Right lobe of liver (tissue), 6 donors: ENCODE measurements around the gene PKN3. TPM values are rescaled to one million over a fixed set of nuclear protein-coding genes. Genes with fewer than 3 reads are reported as not detected.
"Not testable (repeated sequence)": the region's sequence is repeated elsewhere in the genome, so short reads cannot be mapped to it uniquely, and the experiment has no call there.

Experiments used
- ATAC-seq, 4 donors: fragments of 200-7000 bp; cut with Tn5 transposase; one replicate each; pipeline ENCODE4 v1.9.1; 2020; ENCODE audit warnings: mild to moderate bottlenecking in 4 of 4, moderate library complexity in 4 of 4
- DNase-seq, 3 donors: peaks; one replicate each; pipeline ENCODE4 v3.0.0-alpha.2; 2020
- H3K27ac ChIP-seq, 3 donors: fragments of 200-600 bp; one replicate each; pipeline ENCODE4 v1.8.0; 2022
- H3K27me3 ChIP-seq, 2 donors: fragments of 200-600 bp; one replicate each; pipeline ENCODE4 v1.8.0; 2022
- H3K36me3 ChIP-seq, 4 donors: fragments of 200-600 bp; sonication (generic) in 1 of 4; one replicate each; pipeline versions ENCODE4 v1.5.1 to v1.8.0; 2017 to 2022; ENCODE audit warnings: control low read depth in 1 of 4
- H3K4me1 ChIP-seq, 4 donors: fragments of 200-600 bp; sonication (generic) in 1 of 4; one replicate each; pipeline versions ENCODE4 v1.5.1 to v1.8.0; 2017 to 2022; ENCODE audit warnings: control low read depth in 1 of 4
- H3K4me3 ChIP-seq, 3 donors: fragments of 200-600 bp; one replicate each; pipeline ENCODE4 v1.8.0; 2022
- H3K9me3 ChIP-seq, 4 donors: fragments of 200-600 bp; sonication (generic) in 1 of 4; one replicate each; pipeline versions ENCODE4 v1.5.1 to v1.8.0; 2017 to 2022; ENCODE audit warnings: control low read depth in 1 of 4
- POLR2A ChIP-seq: fragments of 450-650 bp; IDR thresholded peaks from one replicate; pipeline ENCODE4 v1.6.1; 2017; ENCODE audit warnings: antibody characterized with exemption, mild to moderate bottlenecking
- WGBS: methylation state at CpG from one replicate; pipeline ENCODE4 v1.1.6; 2018; ENCODE audit warnings: low coverage, low lambda C conversion rate; ENCODE audit not compliant: insufficient coverage; ENCODE audit errors: missing lambda C conversion rate; 5-methylcytosine and 5-hydroxymethylcytosine counted together
- intact Hi-C, 2 donors: fragments of 100-400 bp; cut with DNase I; formaldehyde crosslinking; loops; one replicate each; pipeline versions ENCODE4 v1.11.2 to v1.14.1; 2022
- total RNA-seq, 6 experiments: library from RNA; depleted of rRNA in 2 of 6; stranded (reverse); fragments of >200 nt in 2 of 6; fragmentation: NEBNext Ultra II Directional in 3 of 6; extraction: Animal tissue kit (Norgen Biotek cat#: 25700) in 3 of 6; gene quantifications; one replicate each; pipeline versions ENCODE4 v1.1.0 to v1.2.4, GENCODE V29; 2016 to 2023
- TF ChIP-seq, protein P1 (sequence below), 4 donors: fragments of 200-600 bp in 3 of 4; fragments of 450-650 bp in 1 of 4; IDR thresholded peaks; one replicate each; pipeline versions ENCODE4 v1.5.1 to v1.8.0; 2016 to 2022; ENCODE audit warnings: antibody characterized with exemption in 4 of 4, mild to moderate bottlenecking in 2 of 4
- donor health status: DM: no; HTN: yes; CAD: no.
- donor health status: DM: no; HTN: no; CAD: no.
- donor health status: DM: no; HTN: no; CAD: no.
- donor health status: DM: no; HTN: yes; CAD: no.
- donor health status: DM: no; HTN: yes; CAD: no.

PKN3 gene
- total RNA-seq, 6 experiments from 2014 or later, result 0.81 to 4.9 (median 2.4) TPM

DNA sequence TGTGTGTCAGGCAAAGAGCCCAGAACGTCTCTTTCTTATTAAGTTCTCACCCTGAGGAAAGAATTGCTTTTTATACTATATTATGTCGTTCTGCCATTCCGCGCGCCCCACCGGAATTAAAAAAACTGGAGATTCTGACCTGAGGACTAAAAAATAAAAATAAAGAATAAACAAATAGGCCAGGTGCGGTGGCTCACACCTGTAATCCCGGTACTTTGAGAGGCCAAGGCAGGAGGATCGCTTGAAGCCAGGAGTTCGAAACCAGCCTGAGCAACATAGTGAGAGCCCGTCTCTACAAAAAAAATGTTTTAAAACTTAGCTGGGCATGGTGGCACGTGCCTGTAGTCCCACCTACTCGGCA is 45.0 kb upstream of the PKN3 start:
- no peak for DNase-seq
- H3K36me3 ChIP-seq, result no peaks in the 10 kb centered on the region
- TF ChIP-seq POLR2A, result no peak
- TF ChIP-seq, protein P1, sequence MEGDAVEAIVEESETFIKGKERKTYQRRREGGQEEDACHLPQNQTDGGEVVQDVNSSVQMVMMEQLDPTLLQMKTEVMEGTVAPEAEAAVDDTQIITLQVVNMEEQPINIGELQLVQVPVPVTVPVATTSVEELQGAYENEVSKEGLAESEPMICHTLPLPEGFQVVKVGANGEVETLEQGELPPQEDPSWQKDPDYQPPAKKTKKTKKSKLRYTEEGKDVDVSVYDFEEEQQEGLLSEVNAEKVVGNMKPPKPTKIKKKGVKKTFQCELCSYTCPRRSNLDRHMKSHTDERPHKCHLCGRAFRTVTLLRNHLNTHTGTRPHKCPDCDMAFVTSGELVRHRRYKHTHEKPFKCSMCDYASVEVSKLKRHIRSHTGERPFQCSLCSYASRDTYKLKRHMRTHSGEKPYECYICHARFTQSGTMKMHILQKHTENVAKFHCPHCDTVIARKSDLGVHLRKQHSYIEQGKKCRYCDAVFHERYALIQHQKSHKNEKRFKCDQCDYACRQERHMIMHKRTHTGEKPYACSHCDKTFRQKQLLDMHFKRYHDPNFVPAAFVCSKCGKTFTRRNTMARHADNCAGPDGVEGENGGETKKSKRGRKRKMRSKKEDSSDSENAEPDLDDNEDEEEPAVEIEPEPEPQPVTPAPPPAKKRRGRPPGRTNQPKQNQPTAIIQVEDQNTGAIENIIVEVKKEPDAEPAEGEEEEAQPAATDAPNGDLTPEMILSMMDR (IDR thresholded peaks at IDR 0.05), result no peak
- WGBS, result 92% methylated on average over 12 of the region's 13 CpGs
- intact Hi-C loops, result no loop called here
- no peaks in the 10 kb centered on the region for H3K9me3 ChIP-seq
- H3K4me3 ChIP-seq, result peak overlapping the region in 2 of 3 donors; percentile 70 to 78
- H3K27ac ChIP-seq, result peak overlapping the region; percentile 98 to 99 (median 99)
- no peaks in the 10 kb centered on the region for H3K27me3 ChIP-seq
- ATAC-seq, result no peak
- peaks cover 0 to 8% (median 0%) of the 10 kb centered on the region in 4 donors for H3K4me1 ChIP-seq

DNA sequence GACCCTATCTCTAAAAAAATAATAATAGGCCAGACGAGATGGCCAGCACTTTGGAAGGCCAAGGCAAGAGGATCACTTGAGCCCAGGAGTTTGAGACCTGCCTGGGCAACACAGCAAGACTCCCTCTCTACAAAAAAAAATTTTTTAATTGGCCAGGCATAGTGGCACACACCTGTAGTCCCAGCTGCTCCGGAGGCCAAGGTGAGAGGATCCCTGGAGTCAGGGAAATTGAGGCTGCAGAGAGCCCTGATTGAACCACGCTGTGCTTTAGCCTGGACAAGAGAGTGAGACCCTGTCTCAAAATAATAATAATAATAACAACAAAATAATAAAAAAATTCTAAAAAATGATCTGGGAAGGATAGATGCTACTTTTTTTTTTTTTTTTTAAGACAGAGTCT is 44.5 kb upstream of the PKN3 start:
- intact Hi-C loops, result no loop called here
- no peak for ATAC-seq
- no peak overlapping the region for H3K4me3 ChIP-seq
- no peaks in the 10 kb centered on the region for H3K9me3 ChIP-seq
- H3K27ac ChIP-seq, result no peak overlapping the region
- DNase-seq, result no peak
- TF ChIP-seq POLR2A, result no peak
- TF ChIP-seq, protein P1 (IDR thresholded peaks at IDR 0.05), result no peak
- H3K27me3 ChIP-seq, result no peaks in the 10 kb centered on the region
- WGBS, result 100% methylated on average over 2 of the region's 3 CpGs
- no peaks in the 10 kb centered on the region for H3K36me3 ChIP-seq
- peaks cover 0 to 8% (median 0%) of the 10 kb centered on the region in 4 donors for H3K4me1 ChIP-seq

DNA sequence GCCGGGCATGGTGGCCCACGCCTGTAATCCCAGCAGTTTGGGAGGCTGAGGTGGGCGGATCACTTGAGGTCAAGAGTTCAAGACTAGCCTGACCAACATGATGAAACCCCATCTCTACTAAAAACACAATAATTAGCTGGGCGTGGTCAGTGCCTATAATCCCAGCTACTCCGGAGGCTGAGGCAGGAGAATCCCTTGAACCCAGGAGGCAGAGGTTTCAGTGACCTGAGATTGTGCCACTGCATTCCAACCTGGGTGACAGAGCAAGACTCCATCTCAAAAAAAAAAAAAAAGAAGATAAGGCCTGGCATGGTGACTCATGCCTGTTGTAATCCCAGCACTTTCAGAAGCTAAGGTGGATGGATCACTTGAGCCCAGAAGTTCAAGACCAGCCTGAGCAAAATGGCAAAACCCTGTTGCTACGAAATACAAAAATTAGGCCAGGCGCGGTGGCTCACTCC is 35.8 kb upstream of the PKN3 start:
- H3K9me3 ChIP-seq, H3K36me3 ChIP-seq, H3K4me3 ChIP-seq, DNase-seq, H3K27ac ChIP-seq, intact Hi-C loops, H3K4me1 ChIP-seq, H3K27me3 ChIP-seq: not testable (repeated sequence)
- peak in 1 of 4 donors; percentile 52 for ATAC-seq
- WGBS, result 89% methylated on average over 8 of the region's 8 CpGs

DNA sequence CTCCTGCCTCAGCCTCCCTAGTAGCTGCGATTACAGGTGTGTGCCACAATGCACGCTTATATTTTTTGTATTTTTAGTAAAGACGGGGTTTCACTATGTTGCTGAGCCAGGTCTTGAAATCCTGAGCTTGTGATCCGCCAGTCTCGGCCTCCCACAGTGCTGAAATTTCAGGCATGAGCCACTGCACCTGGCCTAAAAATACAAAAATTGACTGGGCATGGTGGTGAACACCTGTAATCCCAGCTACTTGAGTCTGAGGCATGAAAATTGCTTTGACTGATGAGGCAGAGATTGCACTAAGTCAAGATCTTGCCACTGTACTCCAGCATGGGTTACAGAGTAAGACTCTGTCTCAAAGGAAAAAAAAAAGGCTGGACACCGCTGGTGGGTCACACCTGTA is 32.5 kb upstream of the PKN3 start:
- intact Hi-C loops, result no loop called here
- H3K36me3 ChIP-seq, result no peaks in the 10 kb centered on the region
- 100% methylated on average over 6 of the region's 6 CpGs for WGBS
- DNase-seq (no peak), ATAC-seq (no peak)
- H3K27me3 ChIP-seq, result no peaks in the 10 kb centered on the region
- no peaks in the 10 kb centered on the region for H3K4me1 ChIP-seq
- TF ChIP-seq, protein P1 (IDR thresholded peaks at IDR 0.05), result no peak
- TF ChIP-seq POLR2A, result no peak
- no peak overlapping the region for H3K27ac ChIP-seq
- no peaks in the 10 kb centered on the region for H3K9me3 ChIP-seq
- no peak overlapping the region for H3K4me3 ChIP-seq

DNA sequence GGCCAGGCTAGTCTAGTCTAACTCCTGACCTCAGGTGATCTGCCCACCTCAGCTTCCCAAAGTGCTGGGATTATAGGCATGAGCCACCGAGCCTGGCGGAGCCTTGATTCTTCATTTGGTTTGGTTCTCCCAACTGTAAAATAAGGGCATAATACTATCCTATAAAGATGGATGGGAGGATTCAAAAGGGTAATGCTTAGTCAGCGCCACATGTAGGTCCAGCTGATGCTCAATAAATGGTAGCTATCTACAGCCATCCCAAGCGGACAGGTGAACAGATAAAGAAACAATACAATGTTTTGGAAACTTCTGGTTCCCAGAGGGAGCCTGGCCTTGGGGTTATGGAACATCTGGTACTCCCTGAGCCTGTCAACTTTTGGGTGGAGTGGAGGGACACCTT is 26.9 kb upstream of the PKN3 start:
- DNase-seq (peak in 1 of 3 donors; percentile 7), ATAC-seq (no peak)
- 93% methylated on average over 2 of the region's 4 CpGs for WGBS

More for the DNA sequence above, 26.9 kb upstream of the PKN3 start:
- Histone ChIP-seq H3K36me3 (no peaks in the 10 kb centered on the region), H3K27ac (no peak overlapping the region), H3K4me1 (no peaks in the 10 kb centered on the region), H3K9me3 (no peaks in the 10 kb centered on the region), H3K4me3 (no peak overlapping the region), H3K27me3 (no peaks in the 10 kb centered on the region)
- TF ChIP-seq POLR2A, result no peak
- TF ChIP-seq, protein P1 (IDR thresholded peaks at IDR 0.05), result no peak
- intact Hi-C loops, result no loop called here
